ENCODE data around the gene RAB40C.

Gene RAB40C

DNA sequence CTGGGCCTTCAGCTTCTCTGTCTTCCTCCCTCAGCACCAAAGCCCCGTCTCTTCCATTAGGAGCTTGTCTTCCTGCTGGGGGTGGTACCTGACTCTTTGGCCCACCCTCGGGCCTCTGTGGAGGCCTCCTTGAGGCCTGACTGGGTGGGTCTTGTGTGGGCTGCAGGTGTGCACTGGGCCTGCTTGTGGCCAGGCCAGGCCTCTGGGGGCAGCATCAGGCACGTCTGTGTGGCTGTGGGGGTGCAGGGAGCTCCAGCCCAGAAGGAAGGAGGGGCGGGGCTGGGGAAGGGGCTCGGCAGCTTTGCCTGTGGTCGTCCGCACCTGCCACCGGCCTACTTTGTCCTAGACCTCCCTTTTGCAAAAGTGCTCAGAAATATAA lies 13.1 kb upstream of the RAB40C start:
- Histone ChIP-seq H3K79me2 (ENCODE audit: control insufficient read depth, insufficient read depth, low read length, unreplicated experiment) (peaks cover 10% of the 10 kb centered on the region), H2AFZ (ENCODE audit: low read length, unreplicated experiment) (no peak overlapping the region), H3K27ac (ENCODE audit: low read depth, low read length) (no peak overlapping the region), H3K4me1 (ENCODE audit: control insufficient read depth, insufficient read depth, low read length, unreplicated experiment) (no peaks in the 10 kb centered on the region), H3K4me3 (ENCODE audit: low read depth, low read length) (no peak overlapping the region), H3K36me3 (ENCODE audit: insufficient read depth, low read length) (no peaks in the 10 kb centered on the region), H3K27me3 (ENCODE audit: insufficient read depth, low read length) (no peaks in the 10 kb centered on the region)

DNA sequence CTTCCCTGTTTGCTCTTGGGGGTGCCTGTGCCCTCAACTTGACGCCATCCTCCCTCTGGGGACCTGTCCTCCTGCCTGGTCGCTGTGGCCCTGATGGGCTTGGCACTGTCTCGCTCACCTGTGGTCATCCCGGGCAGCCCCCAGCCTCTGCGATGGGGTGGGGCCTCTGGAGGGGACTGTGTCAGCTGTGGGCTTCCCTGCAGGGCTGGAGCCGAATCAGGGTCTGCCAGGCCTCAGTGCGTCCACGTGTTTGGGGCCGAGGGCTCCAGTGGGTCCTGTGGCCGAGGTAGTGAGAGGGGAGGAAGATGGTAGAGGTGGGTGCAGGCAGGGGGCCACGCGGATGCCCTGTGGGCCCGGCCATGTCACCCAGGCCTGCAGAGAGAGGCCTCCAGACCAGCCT lies 12.1 kb upstream of the RAB40C start:
- H3K36me3 ChIP-seq (ENCODE audit: insufficient read depth, low read length): no peaks in the 10 kb centered on the region
- H3K79me2 ChIP-seq (ENCODE audit: control insufficient read depth, insufficient read depth, low read length, unreplicated experiment): peaks cover 1% of the 10 kb centered on the region
- no peaks in the 10 kb centered on the region for H3K27me3 ChIP-seq (ENCODE audit: insufficient read depth, low read length)
- no peaks in the 10 kb centered on the region for H3K4me1 ChIP-seq (ENCODE audit: control insufficient read depth, insufficient read depth, low read length, unreplicated experiment)
- H3K27ac ChIP-seq (ENCODE audit: low read depth, low read length): no peak overlapping the region
- no peak overlapping the region for H2AFZ ChIP-seq (ENCODE audit: low read length, unreplicated experiment)
- no peak overlapping the region for H3K4me3 ChIP-seq (ENCODE audit: low read depth, low read length)

DNA sequence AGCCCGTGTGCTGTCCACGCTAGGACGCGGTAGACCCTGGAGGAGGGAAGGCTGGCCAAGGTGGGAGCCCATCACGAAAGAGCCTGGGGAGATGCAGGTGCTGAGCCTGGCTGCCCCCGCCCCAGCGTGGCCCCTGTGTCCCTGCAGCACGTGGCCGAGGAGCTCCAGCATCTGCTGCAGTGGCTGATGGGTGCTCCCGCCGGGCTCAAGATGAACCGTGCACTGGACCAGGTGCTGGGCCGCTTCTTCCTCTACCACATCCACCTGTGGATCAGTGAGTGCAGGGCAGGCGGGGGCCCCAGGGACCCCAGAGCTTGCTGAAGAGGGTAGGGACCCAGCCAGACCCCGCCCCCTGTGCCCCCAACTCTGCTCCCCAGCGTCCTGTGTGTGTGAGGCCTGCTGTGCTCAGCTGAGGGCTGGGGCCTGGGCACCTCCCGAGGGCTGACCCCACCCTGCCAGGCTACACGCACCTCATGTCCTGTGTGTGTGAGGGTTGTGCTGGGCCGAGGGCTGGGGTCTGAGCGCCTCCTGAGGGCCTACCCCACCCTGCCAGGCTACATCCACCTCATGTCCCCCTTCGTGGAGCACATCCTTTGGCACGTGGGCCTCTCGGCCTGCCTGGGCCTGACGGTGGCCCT lies 11.5 kb upstream of the RAB40C start:
- no peak overlapping the region for H3K27ac ChIP-seq (ENCODE audit: low read depth, low read length)
- H3K79me2 ChIP-seq (ENCODE audit: control insufficient read depth, insufficient read depth, low read length, unreplicated experiment): no peaks in the 10 kb centered on the region
- H3K27me3 ChIP-seq (ENCODE audit: insufficient read depth, low read length): no peaks in the 10 kb centered on the region
- H3K4me3 ChIP-seq (ENCODE audit: low read depth, low read length): no peak overlapping the region
- H2AFZ ChIP-seq (ENCODE audit: low read length, unreplicated experiment): no peak overlapping the region
- no peaks in the 10 kb centered on the region for H3K4me1 ChIP-seq (ENCODE audit: control insufficient read depth, insufficient read depth, low read length, unreplicated experiment)
- no peaks in the 10 kb centered on the region for H3K36me3 ChIP-seq (ENCODE audit: insufficient read depth, low read length)

DNA sequence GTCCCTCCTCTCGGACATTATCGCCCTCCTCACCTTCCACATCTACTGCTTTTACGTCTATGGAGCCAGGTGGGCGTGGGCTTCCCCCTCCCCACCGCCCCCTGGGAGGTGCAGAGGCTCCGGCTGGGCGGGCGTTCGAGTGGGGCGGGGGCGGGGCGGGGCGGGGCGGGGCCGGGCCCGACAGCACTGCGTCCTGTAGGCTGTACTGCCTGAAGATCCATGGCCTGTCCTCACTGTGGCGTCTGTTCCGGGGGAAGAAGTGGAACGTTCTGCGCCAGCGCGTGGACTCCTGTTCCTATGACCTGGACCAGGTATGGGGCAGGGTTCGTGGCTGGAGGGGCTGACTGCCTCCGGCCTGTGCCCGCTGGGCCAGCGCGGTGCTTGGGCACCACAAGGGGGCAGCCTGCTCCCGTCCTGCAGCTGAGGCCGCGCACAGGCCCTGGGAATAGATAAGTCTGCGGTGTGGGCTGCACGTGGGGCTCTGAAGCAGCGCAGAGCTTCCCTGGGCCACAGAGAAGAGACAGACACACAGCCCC lies 10.9 kb upstream of the RAB40C start:
- H3K4me3 ChIP-seq (ENCODE audit: low read depth, low read length): no peak overlapping the region
- no peaks in the 10 kb centered on the region for H3K27me3 ChIP-seq (ENCODE audit: insufficient read depth, low read length)
- no peaks in the 10 kb centered on the region for H3K4me1 ChIP-seq (ENCODE audit: control insufficient read depth, insufficient read depth, low read length, unreplicated experiment)
- H3K27ac ChIP-seq (ENCODE audit: low read depth, low read length): no peak overlapping the region
- H2AFZ ChIP-seq (ENCODE audit: low read length, unreplicated experiment): no peak overlapping the region
- H3K79me2 ChIP-seq (ENCODE audit: control insufficient read depth, insufficient read depth, low read length, unreplicated experiment): no peaks in the 10 kb centered on the region
- H3K36me3 ChIP-seq (ENCODE audit: insufficient read depth, low read length): no peaks in the 10 kb centered on the region

DNA sequence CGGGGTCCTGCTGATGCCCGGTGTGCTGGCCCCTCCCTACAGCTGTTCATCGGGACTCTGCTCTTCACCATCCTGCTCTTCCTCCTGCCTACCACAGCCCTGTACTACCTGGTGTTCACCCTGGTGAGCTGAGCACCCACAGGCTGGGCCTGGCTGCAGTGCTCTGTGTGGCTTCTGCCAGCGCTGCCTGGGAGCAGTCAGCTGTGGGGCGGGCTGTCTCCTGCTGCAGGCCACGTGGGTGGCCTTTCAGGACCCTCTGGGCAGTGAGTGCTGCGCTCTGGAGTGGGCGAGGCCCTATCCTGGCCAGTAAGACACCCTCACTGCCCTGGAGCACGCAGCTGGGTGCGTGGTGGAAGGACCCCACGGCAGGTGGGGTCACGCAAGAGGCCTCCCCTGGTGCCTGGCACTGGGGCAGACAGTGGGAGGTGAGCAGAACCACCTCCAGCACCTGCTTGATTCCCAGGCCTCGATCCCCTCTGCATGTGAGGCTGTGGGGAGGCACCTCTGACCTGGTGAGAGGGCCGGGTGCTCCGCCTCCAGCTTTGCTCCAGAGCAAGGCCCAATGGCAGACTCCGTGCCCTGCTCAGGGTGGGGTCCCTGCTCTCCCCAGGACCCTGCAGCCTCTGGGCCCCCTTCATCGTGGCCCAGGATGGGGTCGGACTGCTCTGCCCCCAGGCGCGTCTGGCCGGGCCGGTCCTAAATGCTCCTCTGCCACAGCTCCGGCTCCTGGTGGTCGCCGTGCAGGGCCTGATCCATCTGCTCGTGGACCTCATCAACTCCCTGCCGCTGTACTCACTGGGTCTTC lies 9.5 kb upstream of the RAB40C start:
- Histone ChIP-seq H3K27ac (ENCODE audit: low read depth, low read length) (no peak overlapping the region), H2AFZ (ENCODE audit: low read length, unreplicated experiment) (no peak overlapping the region), H3K36me3 (ENCODE audit: insufficient read depth, low read length) (no peaks in the 10 kb centered on the region), H3K27me3 (ENCODE audit: insufficient read depth, low read length) (no peaks in the 10 kb centered on the region), H3K4me1 (ENCODE audit: control insufficient read depth, insufficient read depth, low read length, unreplicated experiment) (no peaks in the 10 kb centered on the region), H3K4me3 (ENCODE audit: low read depth, low read length) (no peak overlapping the region), H3K79me2 (ENCODE audit: control insufficient read depth, insufficient read depth, low read length, unreplicated experiment) (no peaks in the 10 kb centered on the region)

DNA sequence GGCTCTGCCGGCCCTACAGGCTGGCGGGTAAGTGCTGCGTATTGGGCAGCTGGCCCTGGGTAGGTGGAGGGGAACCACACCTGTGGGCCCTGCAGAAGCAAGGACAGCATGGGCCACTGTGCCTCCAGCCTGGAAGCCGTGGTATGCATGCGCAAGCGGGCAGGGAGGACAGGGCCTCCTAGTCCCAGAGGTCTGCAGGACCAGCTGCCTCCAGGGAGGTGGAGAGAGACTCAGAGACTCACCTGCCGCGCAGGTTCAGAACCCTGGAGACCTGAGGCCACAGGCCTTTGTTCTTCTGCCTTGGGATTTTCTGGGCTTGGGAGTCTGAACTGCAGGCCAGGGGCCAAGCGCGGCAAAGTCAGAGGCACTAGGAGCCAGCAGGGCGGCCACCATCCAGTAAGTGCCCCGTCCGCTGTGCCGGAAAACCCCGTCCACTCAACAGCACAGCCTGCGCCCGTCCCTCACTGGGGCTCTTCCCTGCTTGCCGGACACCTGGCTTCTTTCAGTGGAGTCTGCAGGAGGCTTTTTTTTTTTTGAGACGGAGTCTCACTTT lies 8.8 kb upstream of the RAB40C start:
- Histone ChIP-seq H3K27ac (ENCODE audit: low read depth, low read length) (no peak overlapping the region), H3K4me3 (ENCODE audit: low read depth, low read length) (no peak overlapping the region), H3K36me3 (ENCODE audit: insufficient read depth, low read length) (no peaks in the 10 kb centered on the region), H2AFZ (ENCODE audit: low read length, unreplicated experiment) (no peak overlapping the region), H3K27me3 (ENCODE audit: insufficient read depth, low read length) (no peaks in the 10 kb centered on the region), H3K4me1 (ENCODE audit: control insufficient read depth, insufficient read depth, low read length, unreplicated experiment) (peaks cover 2% of the 10 kb centered on the region), H3K79me2 (ENCODE audit: control insufficient read depth, insufficient read depth, low read length, unreplicated experiment) (no peaks in the 10 kb centered on the region)

DNA sequence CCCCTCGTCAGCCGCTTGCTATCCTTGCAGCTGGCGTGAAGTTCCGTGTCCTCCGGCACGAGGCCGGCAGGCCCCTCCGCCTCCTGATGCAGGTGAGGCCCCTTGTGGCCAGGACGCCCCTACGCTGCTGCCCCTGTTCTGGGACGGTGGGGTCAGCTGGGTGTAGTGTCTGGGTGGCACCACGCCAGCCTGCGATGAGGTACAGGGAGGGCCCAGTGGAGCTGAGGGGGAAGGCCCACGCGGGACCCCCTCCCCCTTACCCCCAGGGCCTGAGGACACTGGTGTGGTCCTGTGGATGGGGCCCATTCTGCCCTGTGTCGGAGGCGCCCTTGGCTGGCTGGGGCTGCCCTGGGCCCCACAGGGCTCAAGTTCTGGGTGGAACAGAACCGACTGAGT lies 7.7 kb upstream of the RAB40C start:
- no peak overlapping the region for H3K27ac ChIP-seq (ENCODE audit: low read depth, low read length)
- H3K36me3 ChIP-seq (ENCODE audit: insufficient read depth, low read length): no peaks in the 10 kb centered on the region
- H3K4me1 ChIP-seq (ENCODE audit: control insufficient read depth, insufficient read depth, low read length, unreplicated experiment): peaks cover 8% of the 10 kb centered on the region
- no peak overlapping the region for H3K4me3 ChIP-seq (ENCODE audit: low read depth, low read length)
- H3K27me3 ChIP-seq (ENCODE audit: insufficient read depth, low read length): no peaks in the 10 kb centered on the region
- no peaks in the 10 kb centered on the region for H3K79me2 ChIP-seq (ENCODE audit: control insufficient read depth, insufficient read depth, low read length, unreplicated experiment)
- H2AFZ ChIP-seq (ENCODE audit: low read length, unreplicated experiment): no peak overlapping the region

DNA sequence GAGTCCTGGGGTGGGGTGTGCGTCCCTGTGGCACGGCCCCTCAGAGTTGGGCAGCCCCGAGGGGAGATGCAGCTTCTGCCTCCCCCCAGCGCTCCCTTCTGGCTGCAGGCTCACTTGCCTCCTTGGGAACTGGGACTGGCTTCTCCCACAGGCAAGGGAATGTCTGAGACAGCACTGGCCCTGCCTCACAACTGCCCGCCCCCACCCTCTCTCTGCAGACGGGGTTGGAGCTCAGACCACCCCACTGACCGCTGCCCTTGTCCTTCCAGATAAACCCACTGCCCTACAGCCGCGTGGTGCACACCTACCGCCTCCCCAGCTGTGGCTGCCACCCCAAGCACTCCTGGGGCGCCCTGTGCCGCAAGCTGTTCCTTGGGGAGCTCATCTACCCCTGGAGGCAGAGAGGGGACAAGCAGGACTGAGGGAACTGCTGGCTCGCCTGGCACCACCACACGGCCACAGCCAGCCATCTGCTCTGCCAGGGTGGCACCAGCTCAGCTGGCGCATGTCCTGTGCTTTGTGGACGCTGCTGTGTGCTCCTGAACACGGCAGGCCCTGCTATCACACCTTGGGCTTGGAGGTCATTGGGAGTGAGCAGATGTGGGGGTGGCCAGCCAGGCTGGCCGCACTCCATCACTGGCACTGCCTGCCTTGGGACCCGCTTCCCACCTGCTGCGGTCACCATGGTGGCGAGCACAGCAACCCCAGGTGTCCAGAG lies 7.1 kb upstream of the RAB40C start:
- no peak overlapping the region for H2AFZ ChIP-seq (ENCODE audit: low read length, unreplicated experiment)
- no peak overlapping the region for H3K27ac ChIP-seq (ENCODE audit: low read depth, low read length)
- H3K36me3 ChIP-seq (ENCODE audit: insufficient read depth, low read length): no peaks in the 10 kb centered on the region
- peaks cover 8% of the 10 kb centered on the region for H3K4me1 ChIP-seq (ENCODE audit: control insufficient read depth, insufficient read depth, low read length, unreplicated experiment)
- H3K79me2 ChIP-seq (ENCODE audit: control insufficient read depth, insufficient read depth, low read length, unreplicated experiment): peaks cover 1% of the 10 kb centered on the region
- no peak overlapping the region for H3K4me3 ChIP-seq (ENCODE audit: low read depth, low read length)
- H3K27me3 ChIP-seq (ENCODE audit: insufficient read depth, low read length): no peaks in the 10 kb centered on the region

DNA sequence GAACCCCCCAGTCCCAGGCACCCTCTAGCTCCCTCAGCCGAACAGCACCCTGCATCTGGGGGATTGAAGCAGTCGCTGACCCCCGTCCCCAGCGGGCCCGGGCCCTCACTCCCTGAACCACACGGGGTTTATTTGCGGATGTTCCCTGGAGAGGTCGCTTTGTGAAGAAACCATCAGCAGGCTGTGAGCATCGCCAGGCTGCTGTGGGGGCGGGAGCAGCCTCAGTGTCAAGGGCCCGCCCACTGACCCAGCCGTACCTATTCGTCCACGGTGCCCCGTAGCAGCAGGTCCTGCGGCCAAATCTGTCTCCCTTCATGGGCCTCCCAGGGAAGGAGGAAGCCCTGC lies 6.4 kb upstream of the RAB40C start:
- Histone ChIP-seq H3K36me3 (ENCODE audit: insufficient read depth, low read length) (no peaks in the 10 kb centered on the region), H3K4me1 (ENCODE audit: control insufficient read depth, insufficient read depth, low read length, unreplicated experiment) (peaks cover 8% of the 10 kb centered on the region), H3K4me3 (ENCODE audit: low read depth, low read length) (no peak overlapping the region), H3K79me2 (ENCODE audit: control insufficient read depth, insufficient read depth, low read length, unreplicated experiment) (peaks cover 8% of the 10 kb centered on the region), H3K27ac (ENCODE audit: low read depth, low read length) (no peak overlapping the region), H3K27me3 (ENCODE audit: insufficient read depth, low read length) (no peaks in the 10 kb centered on the region), H2AFZ (ENCODE audit: low read length, unreplicated experiment) (no peak overlapping the region)

DNA sequence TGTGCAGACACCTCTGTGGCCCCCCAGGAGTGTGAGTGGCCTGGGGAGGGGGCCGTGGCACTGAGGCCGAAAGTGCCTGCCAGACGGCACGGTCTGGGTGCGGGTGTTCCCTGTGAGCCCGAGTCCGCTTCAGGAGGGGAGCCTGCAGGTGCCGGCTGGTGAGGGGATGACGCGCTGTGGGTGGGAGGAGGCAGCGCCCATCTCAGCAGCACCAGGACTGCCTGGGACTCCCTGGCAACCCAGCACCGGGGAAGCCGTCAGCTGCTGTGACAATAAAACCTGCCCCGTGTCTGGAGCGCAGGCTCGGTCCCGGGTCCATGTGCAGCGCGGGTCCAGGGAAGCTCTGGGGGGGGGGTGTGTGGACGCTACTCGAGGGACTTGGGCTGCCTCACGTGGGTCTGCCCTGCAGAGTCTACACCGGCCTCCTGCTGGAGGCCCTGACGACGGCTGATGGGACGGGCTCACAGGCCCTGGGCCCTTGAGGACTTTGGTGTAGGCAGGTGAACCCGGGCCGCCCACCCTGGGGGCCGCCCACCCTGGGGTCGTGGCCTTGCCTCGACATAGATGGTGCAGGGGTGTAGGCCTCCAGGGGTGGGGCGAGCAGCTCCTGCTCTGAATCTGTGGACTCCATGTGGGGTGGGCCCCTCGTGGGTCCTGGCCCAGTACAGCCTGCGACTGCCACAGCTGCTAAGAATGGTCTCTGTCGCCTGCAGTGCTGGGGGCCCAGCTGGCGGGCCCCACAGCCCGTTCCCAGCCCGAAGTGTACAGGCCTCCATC lies 5.9 kb upstream of the RAB40C start:
- peaks cover 9% of the 10 kb centered on the region for H3K79me2 ChIP-seq (ENCODE audit: control insufficient read depth, insufficient read depth, low read length, unreplicated experiment)
- no peak overlapping the region for H2AFZ ChIP-seq (ENCODE audit: low read length, unreplicated experiment)
- no peak overlapping the region for H3K4me3 ChIP-seq (ENCODE audit: low read depth, low read length)
- peaks cover 8% of the 10 kb centered on the region for H3K4me1 ChIP-seq (ENCODE audit: control insufficient read depth, insufficient read depth, low read length, unreplicated experiment)
- no peaks in the 10 kb centered on the region for H3K27me3 ChIP-seq (ENCODE audit: insufficient read depth, low read length)
- no peaks in the 10 kb centered on the region for H3K36me3 ChIP-seq (ENCODE audit: insufficient read depth, low read length)
- no peak overlapping the region for H3K27ac ChIP-seq (ENCODE audit: low read depth, low read length)

All from ACC112 (cell line).